K562 (cell line): Measurements from ENCODE around the gene ATP8A1. TPM values are rescaled to one million over a fixed set of nuclear protein-coding genes. Genes with fewer than 3 reads are reported as not detected.

ENCODE experiments used
- ATAC-seq: fragments of 200-7000 bp; cut with Tn5 transposase; 3 replicates; pipeline ENCODE4 v1.9.1; 2020; ENCODE audit warnings: moderate library complexity
- BruUV-seq: library from RNA; stranded (reverse); fragments of 400-500 nt; replicated peaks from 2 replicates; lab custom pipeline; 2021; lab: Mats Ljungman, UMichigan
- CTCF ChIA-PET: fragments of 300-600 bp; formaldehyde crosslinking; extraction: SDS; loops from one replicate; lab custom pipeline; 2021; ENCODE audit warnings: low intra/inter-chr PET ratio; lab: Yijun Ruan, JAX
- POLR2A ChIA-PET: fragments of 300-600, 350-650 bp; sonication (Branson Sonifier 250); formaldehyde crosslinking; extraction: SDS; loops from one replicate; lab custom pipeline; 2021; ENCODE audit warnings: antibody characterized with exemption, inconsistent platforms; lab: Yijun Ruan, JAX
- DNase-seq, 4 experiments: peaks; one replicate each; pipeline versions ENCODE4 v3.0.0 to v3.0.0-alpha.2; 2011 to 2018; ENCODE audit warnings: low spot score in 3 of 4, mixed read lengths in 3 of 4; ENCODE audit errors: extremely low read depth in 1 of 4
- FAIRE-seq: peaks from 2 replicates; lab custom pipeline; 2011; peaks lifted over from hg19 to GRCh38; lab: Jason Lieb, UNC
- H2AFZ ChIP-seq: 2 replicates; pipeline ENCODE4 v1.6.0; 2011; ENCODE audit warnings: low read depth, low read length, control low read depth, inconsistent platforms
- H3K27ac ChIP-seq: fragments of 200-600 bp; 3 replicates; pipeline ENCODE4 v1.8.0; 2011; ENCODE audit warnings: low read depth, mild to moderate bottlenecking, control low read depth, inconsistent platforms, low read length, moderate library complexity, mixed read lengths; ENCODE audit errors: extremely low read depth
- H3K27me3 ChIP-seq, 2 experiments: fragments of 300-600 bp in 1 of 2; 2 replicates in 1 of 2; 3 replicates in 1 of 2; pipeline versions ENCODE4 v1.6.0 to v1.8.0; 2011; ENCODE audit warnings: inconsistent platforms in 2 of 2, low read length in 2 of 2, mild to moderate bottlenecking in 1 of 2, mixed read lengths in 1 of 2, moderate library complexity in 1 of 2; ENCODE audit not compliant: control insufficient read depth in 2 of 2, insufficient read depth in 2 of 2
- H3K36me3 ChIP-seq: fragments of 300-600 bp; 3 replicates; pipeline ENCODE4 v1.8.0; 2011; ENCODE audit warnings: mild to moderate bottlenecking, low read length, inconsistent platforms; ENCODE audit not compliant: control insufficient read depth, insufficient read depth
- H3K4me1 ChIP-seq, 2 experiments: fragments of 200-600 bp in 1 of 2; replicated peaks in 1 of 2; 2 replicates in 1 of 2; 3 replicates in 1 of 2; pipeline versions ENCODE4 v1.5.1 to v1.8.0; 2011; ENCODE audit warnings: inconsistent platforms in 2 of 2, low read length in 2 of 2, mild to moderate bottlenecking in 1 of 2, mixed read lengths in 1 of 2, moderate library complexity in 1 of 2; ENCODE audit not compliant: control insufficient read depth in 2 of 2, insufficient read depth in 2 of 2
- H3K4me2 ChIP-seq: 2 replicates; pipeline ENCODE4 v1.6.1; 2011; ENCODE audit warnings: low read length, control low read depth, inconsistent platforms, mixed read lengths; ENCODE audit not compliant: insufficient read depth
- H3K4me3 ChIP-seq: fragments of 200-600 bp; sonication (generic), shearing (Covaris generic); 2 replicates; pipeline ENCODE4 v1.5.1; 2016; ENCODE audit warnings: control low read depth, inconsistent platforms
- H3K79me2 ChIP-seq: fragments of 200-600 bp; 3 replicates; pipeline ENCODE4 v1.8.0; 2011; ENCODE audit warnings: low read length, inconsistent platforms; ENCODE audit not compliant: control insufficient read depth, insufficient read depth
- H3K9ac ChIP-seq, 2 experiments: 2 replicates each; pipeline versions ENCODE4 v1.6.0 to v1.6.1; 2011; ENCODE audit warnings: low read depth in 2 of 2, low read length in 2 of 2, control low read depth in 1 of 2, inconsistent platforms in 1 of 2, mild to moderate bottlenecking in 1 of 2, mixed read lengths in 1 of 2; ENCODE audit not compliant: insufficient read depth in 1 of 2
- H3K9me1 ChIP-seq: one replicate; pipeline ENCODE4 v1.6.0; 2011; ENCODE audit warnings: inconsistent platforms, mild to moderate bottlenecking, low read length, moderate library complexity; ENCODE audit not compliant: control insufficient read depth, insufficient read depth
- H3K9me3 ChIP-seq: replicated peaks from 2 replicates; pipeline ENCODE4 v1.5.1; 2011; ENCODE audit warnings: low read depth, low read length, inconsistent platforms; ENCODE audit not compliant: control insufficient read depth, insufficient read depth
- H4K20me1 ChIP-seq: replicated peaks from 2 replicates; pipeline ENCODE4 v1.6.1; 2011; ENCODE audit warnings: low read length, inconsistent platforms, mixed read lengths; ENCODE audit not compliant: control insufficient read depth, insufficient read depth
- BRCA1 ChIP-seq, 2 experiments: fragments of 450-650 bp in 1 of 2; sonication (generic) in 1 of 2; formaldehyde crosslinking in 1 of 2; IDR thresholded peaks; 2 replicates each; pipeline versions ENCODE4 v1.5.0 to v1.6.1; 2017 to 2020; ENCODE audit warnings: mild to moderate bottlenecking in 1 of 2, missing genetic modification reagents in 1 of 2
- C11orf30 ChIP-seq: fragments of 450-650 bp; IDR thresholded peaks from 2 replicates; pipeline ENCODE4 v1.6.1; 2016; ENCODE audit warnings: low read depth, mild to moderate bottlenecking
- CHD1 ChIP-seq: fragments of 200-600 bp; sonication (generic); IDR thresholded peaks from one replicate; pipeline ENCODE4 v1.6.1; 2012; ENCODE audit warnings: mild to moderate bottlenecking, moderate library complexity, low read length, inconsistent platforms
- CTBP1 ChIP-seq: fragments of 450-650 bp; IDR thresholded peaks from 2 replicates; pipeline ENCODE4 v1.6.1; 2016; ENCODE audit warnings: borderline replicate concordance
- ELF4 ChIP-seq: fragments of 450-650 bp; formaldehyde crosslinking; IDR thresholded peaks from 2 replicates; pipeline ENCODE4 v1.4.0; 2022; ENCODE audit warnings: missing genetic modification characterization
- GATA2 ChIP-seq: sonication (generic); formaldehyde crosslinking; IDR thresholded peaks from 2 replicates; pipeline ENCODE4 v1.4.0; 2020; ENCODE audit warnings: mild to moderate bottlenecking, missing genetic modification reagents
- GTF2E2 ChIP-seq: fragments of 200-800 bp; sonication (Bioruptor generic); IDR thresholded peaks from 2 replicates; pipeline ENCODE4 v1.6.1; 2016; ENCODE audit warnings: missing genetic modification characterization, missing compliant biosample characterization
- PHF21A ChIP-seq: fragments of 450-650 bp; IDR thresholded peaks from 2 replicates; pipeline ENCODE4 v1.6.1; 2017; ENCODE audit warnings: low read depth, borderline replicate concordance
- POLR3A ChIP-seq: IDR thresholded peaks from 2 replicates; pipeline ENCODE4 v1.6.1; 2011; ENCODE audit warnings: borderline replicate concordance, mild to moderate bottlenecking, moderate library complexity; ENCODE audit not compliant: insufficient read length, insufficient read depth; ENCODE audit errors: extremely low read depth
- TGIF2 ChIP-seq: sonication (generic); formaldehyde crosslinking; IDR thresholded peaks from 2 replicates; pipeline ENCODE4 v1.8.1; 2022; ENCODE audit warnings: mild to moderate bottlenecking, missing genetic modification reagents, moderate library complexity
- ZNF316 ChIP-seq: fragments of 450-650 bp; IDR thresholded peaks from 2 replicates; pipeline ENCODE4 v1.6.1; 2016
- ZNF644 ChIP-seq: fragments of 200-800 bp; sonication (Bioruptor generic); IDR thresholded peaks from 2 replicates; pipeline ENCODE4 v1.6.1; 2016; ENCODE audit warnings: low read depth, missing genetic modification characterization, missing compliant biosample characterization
- ZNF830 ChIP-seq: fragments of 250-450 bp; sonication (Bioruptor Pico); IDR thresholded peaks from 2 replicates; pipeline ENCODE4 v1.5.0; 2021; ENCODE audit warnings: mild to moderate bottlenecking
- WGBS: fragments of 100-300 bp; shearing (Covaris generic); methylation state at CpG from one replicate; pipeline ENCODE4 v1.1.6; 2016; ENCODE audit warnings: low coverage, mixed read lengths; ENCODE audit not compliant: insufficient coverage; ENCODE audit errors: missing lambda C conversion rate; 5-methylcytosine and 5-hydroxymethylcytosine counted together
- in situ Hi-C: fragments of 300-500 bp; cut with MboI; formaldehyde crosslinking; loops from 4 replicates; pipeline ENCODE4 v1.15.0; 2018; ENCODE audit warnings: inconsistent platforms, mixed read lengths
- intact Hi-C: fragments of 100-400 bp; cut with micrococcal nuclease; formaldehyde crosslinking; loops from 2 replicates; pipeline ENCODE4 v1.14.2; 2022
- polyA plus RNA-seq, 8 experiments: library from polyadenylated mRNA; depleted of rRNA in 4 of 8; stranded (reverse) in 5 of 8; unstranded in 3 of 8; fragments of >200 nt; fragmentation: Nextera tagmentation in 2 of 8; fragmentation: Illumina TruSeq in 1 of 8; extraction: Ambion mirVana in 2 of 8; extraction: Trizol in 1 of 8; gene quantifications; 2 replicates each; pipeline versions ENCODE4 v1.2.1 to v1.2.3, GENCODE V29; 2011 to 2014; ENCODE audit warnings: inconsistent platforms in 1 of 8, missing spikeins in 1 of 8
- total RNA-seq, 7 experiments: library from RNA; depleted of rRNA in 6 of 7; stranded (reverse); fragments of >200 nt in 6 of 7; fragmentation: Illumina TruSeq in 2 of 7; extraction: Trizol in 2 of 7; gene quantifications; 2 replicates each; pipeline versions ENCODE4 v1.2.1 to v1.2.3, GENCODE V29; 2011 to 2021; ENCODE audit warnings: low replicate concordance in 1 of 7
- TF ChIP-seq, protein P1 (sequence below): sonication (generic); formaldehyde crosslinking; IDR thresholded peaks from 2 replicates; pipeline ENCODE4 v1.8.0; 2023; ENCODE audit warnings: mild to moderate bottlenecking, missing genetic modification reagents
- TF ChIP-seq, protein P2 (sequence below), 2 experiments: fragments of 450-650 bp in 1 of 2; sonication (generic) in 1 of 2; formaldehyde crosslinking; conservative IDR thresholded peaks; 2 replicates each; pipeline versions ENCODE4 v1.4.0 to v1.8.1; 2020 to 2022; ENCODE audit warnings: mild to moderate bottlenecking in 1 of 2, missing genetic modification reagents in 1 of 2
- TF ChIP-seq, protein P3 (sequence below): IDR thresholded peaks from 3 replicates; pipeline ENCODE4 v1.6.1; 2011; ENCODE audit warnings: borderline replicate concordance, mild to moderate bottlenecking; ENCODE audit not compliant: insufficient read length, insufficient read depth

ATP8A1 gene
- total and polyA plus RNA-seq, 9 of the 15 experiments (the other 6 are each of a cell fraction or from before 2014, with no cell fraction given): 0.05 to 0.29 (median 0.07) TPM; not detected in 2

DNA sequence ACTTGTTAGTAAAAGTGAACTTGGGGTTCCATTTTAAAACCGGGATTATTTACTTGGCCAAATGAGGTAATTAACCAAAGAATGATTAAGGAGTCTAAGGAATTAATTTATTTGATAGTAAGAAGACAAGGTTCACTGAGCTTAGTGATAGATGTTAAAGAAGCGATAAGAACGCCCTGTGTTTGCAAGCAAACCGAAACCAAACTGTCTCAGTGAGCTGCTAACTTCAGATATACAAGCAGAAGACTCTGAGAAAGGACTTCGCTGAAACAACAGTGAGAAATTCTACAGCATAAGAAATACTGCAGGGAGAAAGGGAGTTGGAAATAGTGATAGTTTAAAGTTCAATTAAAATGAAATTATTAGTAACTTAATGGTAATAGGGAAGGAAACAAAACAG is 297.2 kb downstream of the ATP8A1 start:
- Histone ChIP-seq H3K4me2 (no peak overlapping the region), H3K27me3 (no peaks in the 10 kb centered on the region), H2AFZ (no peak overlapping the region), H4K20me1 (no peaks in the 10 kb centered on the region), H3K27ac (no peak overlapping the region), H3K9me1 (no peaks in the 10 kb centered on the region), H3K4me1 (no peaks in the 10 kb centered on the region), H3K9me3 (no peaks in the 10 kb centered on the region), H3K9ac (no peak overlapping the region), H3K4me3 (no peak overlapping the region), H3K36me3 (no peaks in the 10 kb centered on the region), H3K79me2 (no peaks in the 10 kb centered on the region)
- in situ Hi-C loops (no loop called here), intact Hi-C loops (no loop called here)
- no TSS peak for BruUV-seq
- no peak for DNase-seq
- ChIA-PET POLR2A (interaction anchor here (0.6 to 0.7 kb wide), 2 partner anchors 34 to 1174 kb away, joined by 4 read pairs; no protein-coding TSS in a partner anchor), CTCF (no interaction called here)
- no peak for FAIRE-seq
- no peak for TF ChIP-seq PHF21A
- no peak for TF ChIP-seq CTBP1
- TF ChIP-seq, protein P1, sequence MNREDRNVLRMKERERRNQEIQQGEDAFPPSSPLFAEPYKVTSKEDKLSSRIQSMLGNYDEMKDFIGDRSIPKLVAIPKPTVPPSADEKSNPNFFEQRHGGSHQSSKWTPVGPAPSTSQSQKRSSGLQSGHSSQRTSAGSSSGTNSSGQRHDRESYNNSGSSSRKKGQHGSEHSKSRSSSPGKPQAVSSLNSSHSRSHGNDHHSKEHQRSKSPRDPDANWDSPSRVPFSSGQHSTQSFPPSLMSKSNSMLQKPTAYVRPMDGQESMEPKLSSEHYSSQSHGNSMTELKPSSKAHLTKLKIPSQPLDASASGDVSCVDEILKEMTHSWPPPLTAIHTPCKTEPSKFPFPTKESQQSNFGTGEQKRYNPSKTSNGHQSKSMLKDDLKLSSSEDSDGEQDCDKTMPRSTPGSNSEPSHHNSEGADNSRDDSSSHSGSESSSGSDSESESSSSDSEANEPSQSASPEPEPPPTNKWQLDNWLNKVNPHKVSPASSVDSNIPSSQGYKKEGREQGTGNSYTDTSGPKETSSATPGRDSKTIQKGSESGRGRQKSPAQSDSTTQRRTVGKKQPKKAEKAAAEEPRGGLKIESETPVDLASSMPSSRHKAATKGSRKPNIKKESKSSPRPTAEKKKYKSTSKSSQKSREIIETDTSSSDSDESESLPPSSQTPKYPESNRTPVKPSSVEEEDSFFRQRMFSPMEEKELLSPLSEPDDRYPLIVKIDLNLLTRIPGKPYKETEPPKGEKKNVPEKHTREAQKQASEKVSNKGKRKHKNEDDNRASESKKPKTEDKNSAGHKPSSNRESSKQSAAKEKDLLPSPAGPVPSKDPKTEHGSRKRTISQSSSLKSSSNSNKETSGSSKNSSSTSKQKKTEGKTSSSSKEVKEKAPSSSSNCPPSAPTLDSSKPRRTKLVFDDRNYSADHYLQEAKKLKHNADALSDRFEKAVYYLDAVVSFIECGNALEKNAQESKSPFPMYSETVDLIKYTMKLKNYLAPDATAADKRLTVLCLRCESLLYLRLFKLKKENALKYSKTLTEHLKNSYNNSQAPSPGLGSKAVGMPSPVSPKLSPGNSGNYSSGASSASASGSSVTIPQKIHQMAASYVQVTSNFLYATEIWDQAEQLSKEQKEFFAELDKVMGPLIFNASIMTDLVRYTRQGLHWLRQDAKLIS (CRISPR knock-in tag): no peak
- TF ChIP-seq BRCA1 (IDR thresholded peaks at IDR 0.05): no peak
- no peak for TF ChIP-seq BRCA1 (CRISPR knock-in tag; IDR thresholded peaks at IDR 0.05)
- no peak for TF ChIP-seq POLR3A
- TF ChIP-seq, protein P2, sequence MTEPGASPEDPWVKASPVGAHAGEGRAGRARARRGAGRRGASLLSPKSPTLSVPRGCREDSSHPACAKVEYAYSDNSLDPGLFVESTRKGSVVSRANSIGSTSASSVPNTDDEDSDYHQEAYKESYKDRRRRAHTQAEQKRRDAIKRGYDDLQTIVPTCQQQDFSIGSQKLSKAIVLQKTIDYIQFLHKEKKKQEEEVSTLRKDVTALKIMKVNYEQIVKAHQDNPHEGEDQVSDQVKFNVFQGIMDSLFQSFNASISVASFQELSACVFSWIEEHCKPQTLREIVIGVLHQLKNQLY (CRISPR knock-in tag; conservative IDR thresholded peaks at IDR 0.05): no peak
- TF ChIP-seq, protein P3, sequence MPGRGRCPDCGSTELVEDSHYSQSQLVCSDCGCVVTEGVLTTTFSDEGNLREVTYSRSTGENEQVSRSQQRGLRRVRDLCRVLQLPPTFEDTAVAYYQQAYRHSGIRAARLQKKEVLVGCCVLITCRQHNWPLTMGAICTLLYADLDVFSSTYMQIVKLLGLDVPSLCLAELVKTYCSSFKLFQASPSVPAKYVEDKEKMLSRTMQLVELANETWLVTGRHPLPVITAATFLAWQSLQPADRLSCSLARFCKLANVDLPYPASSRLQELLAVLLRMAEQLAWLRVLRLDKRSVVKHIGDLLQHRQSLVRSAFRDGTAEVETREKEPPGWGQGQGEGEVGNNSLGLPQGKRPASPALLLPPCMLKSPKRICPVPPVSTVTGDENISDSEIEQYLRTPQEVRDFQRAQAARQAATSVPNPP: no peak
- TF ChIP-seq C11orf30: no peak
- TF ChIP-seq GTF2E2: no peak
- TF ChIP-seq ZNF316: no peak
- TF ChIP-seq ZNF644 (tag): no peak
- TF ChIP-seq GATA2 (CRISPR knock-in tag): no peak
- TF ChIP-seq ZNF830 (CRISPR knock-in tag): no peak
- TF ChIP-seq TGIF2 (CRISPR knock-in tag): no peak
- TF ChIP-seq CHD1: no peak
- TF ChIP-seq ELF4: no peak
- ATAC-seq: no peak
- WGBS: 0% methylated on average over 5 of the region's 5 CpGs
